ENCODE measurements around the gene ZNF524. TPM values are rescaled to one million over a fixed set of nuclear protein-coding genes. Genes with fewer than 3 reads are reported as not detected.

ZNF524 gene
- total and polyA plus RNA-seq, 10 of the 15 experiments (the other 5 are each of a cell fraction or from before 2014, with no cell fraction given), result 0.47 to 18.6 (median 12.4) TPM; not detected in 1

DNA sequence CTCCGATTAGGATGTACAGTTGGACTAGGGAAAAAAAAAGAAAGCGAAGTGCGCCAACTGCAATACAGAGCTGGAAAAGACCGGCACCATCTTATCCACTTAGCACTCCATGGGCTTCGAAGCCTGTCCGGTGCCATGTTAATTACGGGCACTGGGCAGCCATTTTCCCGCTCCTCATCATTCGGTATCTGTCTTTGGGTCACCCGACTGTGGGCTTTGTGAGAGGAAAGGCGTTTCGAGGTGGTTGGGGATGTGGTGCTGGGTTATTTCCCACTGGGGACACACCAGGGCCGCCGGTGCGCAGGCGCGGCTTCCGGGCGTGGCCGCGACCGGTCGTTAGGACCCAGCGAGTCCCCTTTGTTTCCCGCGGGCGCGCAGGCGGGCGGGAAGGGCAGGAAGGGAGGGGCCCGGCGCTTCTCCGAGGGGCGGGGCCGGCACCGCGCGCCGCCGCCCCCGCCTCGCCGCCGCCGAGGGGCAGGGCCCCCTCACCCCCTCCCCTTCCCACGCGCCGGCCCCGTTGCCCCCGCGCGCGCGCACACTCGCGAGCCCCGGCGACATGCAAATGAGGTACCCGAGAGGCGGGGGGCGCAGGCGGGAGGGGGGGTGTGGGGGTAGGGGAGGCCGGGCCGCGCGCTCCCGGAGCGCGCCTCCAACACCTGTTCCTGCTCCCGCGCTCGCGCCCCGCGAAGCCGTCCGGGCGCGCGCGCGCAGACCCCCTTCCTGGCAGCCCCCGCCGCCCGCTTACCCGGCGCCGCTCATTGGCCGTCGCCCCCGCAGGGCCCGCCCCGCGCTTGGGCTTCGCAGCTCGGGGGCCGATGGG, at the start of gene ZNF524 (continued):
- TF ChIP-seq MTA2 (IDR thresholded peaks at IDR 0.05; ENCODE audit: low read depth) (no peak), GABPA (IDR thresholded peaks at IDR 0.05; ENCODE audit: low read depth) (no peak), TBL1XR1 (IDR thresholded peaks at IDR 0.05; ENCODE audit: low read depth, low read length) (no peak), CBX3 (IDR thresholded peaks at IDR 0.05; ENCODE audit: borderline replicate concordance, low read depth) (no peak), KLF5 (IDR thresholded peaks at IDR 0.05; ENCODE audit: partially characterized antibody) (peak; percentile 57), BMI1 (IDR thresholded peaks at IDR 0.05; ENCODE audit: borderline replicate concordance) (no peak)
- TF ChIP-seq, protein P1, sequence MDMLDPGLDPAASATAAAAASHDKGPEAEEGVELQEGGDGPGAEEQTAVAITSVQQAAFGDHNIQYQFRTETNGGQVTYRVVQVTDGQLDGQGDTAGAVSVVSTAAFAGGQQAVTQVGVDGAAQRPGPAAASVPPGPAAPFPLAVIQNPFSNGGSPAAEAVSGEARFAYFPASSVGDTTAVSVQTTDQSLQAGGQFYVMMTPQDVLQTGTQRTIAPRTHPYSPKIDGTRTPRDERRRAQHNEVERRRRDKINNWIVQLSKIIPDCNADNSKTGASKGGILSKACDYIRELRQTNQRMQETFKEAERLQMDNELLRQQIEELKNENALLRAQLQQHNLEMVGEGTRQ (IDR thresholded peaks at IDR 0.05; ENCODE audit: borderline replicate concordance, low read depth, low read length), result no peak
- TF ChIP-seq, protein P2, sequence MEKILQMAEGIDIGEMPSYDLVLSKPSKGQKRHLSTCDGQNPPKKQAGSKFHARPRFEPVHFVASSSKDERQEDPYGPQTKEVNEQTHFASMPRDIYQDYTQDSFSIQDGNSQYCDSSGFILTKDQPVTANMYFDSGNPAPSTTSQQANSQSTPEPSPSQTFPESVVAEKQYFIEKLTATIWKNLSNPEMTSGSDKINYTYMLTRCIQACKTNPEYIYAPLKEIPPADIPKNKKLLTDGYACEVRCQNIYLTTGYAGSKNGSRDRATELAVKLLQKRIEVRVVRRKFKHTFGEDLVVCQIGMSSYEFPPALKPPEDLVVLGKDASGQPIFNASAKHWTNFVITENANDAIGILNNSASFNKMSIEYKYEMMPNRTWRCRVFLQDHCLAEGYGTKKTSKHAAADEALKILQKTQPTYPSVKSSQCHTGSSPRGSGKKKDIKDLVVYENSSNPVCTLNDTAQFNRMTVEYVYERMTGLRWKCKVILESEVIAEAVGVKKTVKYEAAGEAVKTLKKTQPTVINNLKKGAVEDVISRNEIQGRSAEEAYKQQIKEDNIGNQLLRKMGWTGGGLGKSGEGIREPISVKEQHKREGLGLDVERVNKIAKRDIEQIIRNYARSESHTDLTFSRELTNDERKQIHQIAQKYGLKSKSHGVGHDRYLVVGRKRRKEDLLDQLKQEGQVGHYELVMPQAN (conservative IDR thresholded peaks at IDR 0.05), result peak; percentile 65; the same call in 1 of the 2 replicates
- TF ChIP-seq, protein P3, sequence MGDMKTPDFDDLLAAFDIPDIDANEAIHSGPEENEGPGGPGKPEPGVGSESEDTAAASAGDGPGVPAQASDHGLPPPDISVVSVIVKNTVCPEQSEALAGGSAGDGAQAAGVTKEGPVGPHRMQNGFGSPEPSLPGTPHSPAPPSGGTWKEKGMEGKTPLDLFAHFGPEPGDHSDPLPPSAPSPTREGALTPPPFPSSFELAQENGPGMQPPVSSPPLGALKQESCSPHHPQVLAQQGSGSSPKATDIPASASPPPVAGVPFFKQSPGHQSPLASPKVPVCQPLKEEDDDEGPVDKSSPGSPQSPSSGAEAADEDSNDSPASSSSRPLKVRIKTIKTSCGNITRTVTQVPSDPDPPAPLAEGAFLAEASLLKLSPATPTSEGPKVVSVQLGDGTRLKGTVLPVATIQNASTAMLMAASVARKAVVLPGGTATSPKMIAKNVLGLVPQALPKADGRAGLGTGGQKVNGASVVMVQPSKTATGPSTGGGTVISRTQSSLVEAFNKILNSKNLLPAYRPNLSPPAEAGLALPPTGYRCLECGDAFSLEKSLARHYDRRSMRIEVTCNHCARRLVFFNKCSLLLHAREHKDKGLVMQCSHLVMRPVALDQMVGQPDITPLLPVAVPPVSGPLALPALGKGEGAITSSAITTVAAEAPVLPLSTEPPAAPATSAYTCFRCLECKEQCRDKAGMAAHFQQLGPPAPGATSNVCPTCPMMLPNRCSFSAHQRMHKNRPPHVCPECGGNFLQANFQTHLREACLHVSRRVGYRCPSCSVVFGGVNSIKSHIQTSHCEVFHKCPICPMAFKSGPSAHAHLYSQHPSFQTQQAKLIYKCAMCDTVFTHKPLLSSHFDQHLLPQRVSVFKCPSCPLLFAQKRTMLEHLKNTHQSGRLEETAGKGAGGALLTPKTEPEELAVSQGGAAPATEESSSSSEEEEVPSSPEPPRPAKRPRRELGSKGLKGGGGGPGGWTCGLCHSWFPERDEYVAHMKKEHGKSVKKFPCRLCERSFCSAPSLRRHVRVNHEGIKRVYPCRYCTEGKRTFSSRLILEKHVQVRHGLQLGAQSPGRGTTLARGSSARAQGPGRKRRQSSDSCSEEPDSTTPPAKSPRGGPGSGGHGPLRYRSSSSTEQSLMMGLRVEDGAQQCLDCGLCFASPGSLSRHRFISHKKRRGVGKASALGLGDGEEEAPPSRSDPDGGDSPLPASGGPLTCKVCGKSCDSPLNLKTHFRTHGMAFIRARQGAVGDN (IDR thresholded peaks at IDR 0.05), result no peak

All from GM12878 (cell line).